Measurements from ENCODE around the gene SLC25A13. TPM values are rescaled to one million over a fixed set of nuclear protein-coding genes. Genes with fewer than 3 reads are reported as not detected.

Gene SLC25A13
- total and polyA plus RNA-seq, 12 donors, result 10.8 to 55.1 (median 33.9) TPM

- WGBS, 4 donors, result 83 to 87% (median 85%) methylated on average over 4 of the region's 4 CpGs
- intact Hi-C loops (cut with DNase I), result loop anchor here in 1 of 2 donors (5.0 kb wide), 1 partner anchor 81 kb away; no protein-coding TSS in a partner anchor
Measured at GRCh38 chr7:96308253-96308949, 13.5 kb downstream of the SLC25A13 start.

GRCh38 chr7:96306385-96307125 lies 15.3 kb downstream of the SLC25A13 start:
- 67 to 73% (median 69%) methylated on average over 8 of the region's 8 CpGs for WGBS, 4 donors
- Histone ChIP-seq H3K9me3 (replicated peaks in 1 of 3) (no peaks in the 10 kb centered on the region), H3K4me3 (no peak overlapping the region), H3K27ac (no peak overlapping the region), H3K4me1 (replicated peaks in 1 of 2) (peaks cover 30 to 43% of the 10 kb centered on the region in 2 donors), H3K27me3 (no peaks in the 10 kb centered on the region), H3K36me3 (replicated peaks in 1 of 2) (no peaks in the 10 kb centered on the region)
- intact Hi-C loops (cut with DNase I), result loop anchor here in 1 of 2 donors (5.0 kb wide), 1 partner anchor 79 kb away; no protein-coding TSS in a partner anchor
- TF ChIP-seq CTCF (IDR thresholded peaks at IDR 0.05), result no peak
- DNase-seq, result no peak

More at GRCh38 chr7:96308253-96308949, 13.5 kb downstream of the SLC25A13 start:
- no peaks in the 10 kb centered on the region for H3K36me3 ChIP-seq (replicated peaks in 1 of 2)
- DNase-seq, result no peak
- peaks cover 38 to 55% of the 10 kb centered on the region in 2 donors for H3K4me1 ChIP-seq (replicated peaks in 1 of 2)
- H3K27me3 ChIP-seq, result no peaks in the 10 kb centered on the region
- no peak for TF ChIP-seq POLR2A (IDR thresholded peaks at IDR 0.05)
- TF ChIP-seq CTCF (IDR thresholded peaks at IDR 0.05), result no peak
- no peaks in the 10 kb centered on the region for H3K9me3 ChIP-seq (replicated peaks in 1 of 3)
- H3K27ac ChIP-seq, result no peak overlapping the region
- no peak overlapping the region for H3K4me3 ChIP-seq

- no peak for DNase-seq
- Histone ChIP-seq H3K27ac (no peak overlapping the region), H3K9me3 (replicated peaks in 1 of 3) (no peaks in the 10 kb centered on the region), H3K36me3 (replicated peaks in 1 of 2) (no peaks in the 10 kb centered on the region), H3K4me3 (no peak overlapping the region), H3K27me3 (no peaks in the 10 kb centered on the region), H3K4me1 (replicated peaks in 1 of 2) (peaks cover 29 to 38% of the 10 kb centered on the region in 2 donors)
- intact Hi-C loops (cut with DNase I), result loop anchor here in 1 of 2 donors (5.0 kb wide), 1 partner anchor 79 kb away; no protein-coding TSS in a partner anchor
- no peak for TF ChIP-seq CTCF (IDR thresholded peaks at IDR 0.05)
- TF ChIP-seq POLR2A (IDR thresholded peaks at IDR 0.05), result no peak
- WGBS, 4 donors, result 84 to 98% (median 94%) methylated on average over 2 of the region's 2 CpGs
Measured at GRCh38 chr7:96305915-96306314, 16.0 kb downstream of the SLC25A13 start.

- 76 to 86% (median 82%) methylated on average over 3 of the region's 3 CpGs for WGBS, 4 donors
- no peak overlapping the region for H3K4me3 ChIP-seq
Measured at GRCh38 chr7:96304573-96304972, 17.3 kb downstream of the SLC25A13 start.

More at GRCh38 chr7:96304573-96304972, 17.3 kb downstream of the SLC25A13 start:
- Histone ChIP-seq H3K36me3 (replicated peaks in 1 of 2) (no peaks in the 10 kb centered on the region), H3K27me3 (no peaks in the 10 kb centered on the region), H3K4me1 (replicated peaks in 1 of 2) (peaks cover 16 to 25% of the 10 kb centered on the region in 2 donors), H3K27ac (no peak overlapping the region), H3K9me3 (replicated peaks in 1 of 3) (no peaks in the 10 kb centered on the region)
- intact Hi-C loops (cut with DNase I), result no loop called here
- TF ChIP-seq CTCF (IDR thresholded peaks at IDR 0.05) (no peak), POLR2A (IDR thresholded peaks at IDR 0.05) (no peak)
- no peak for DNase-seq
